Stimulated activated CD8-positive, alpha-beta memory T cell treated with anti-CD3 and anti-CD28 coated beads, Interleukin-4, amount 100 ng/mL, for 1 hour (primary cell): ENCODE data around the gene KANSL3.

Experiments used
- DNase-seq, 2 donors: peaks; one replicate each; pipeline ENCODE4 v3.0.0-alpha.2; 2020; ENCODE audit warnings: low read depth in 2 of 2, low spot score in 1 of 2

Gene KANSL3

DNA sequence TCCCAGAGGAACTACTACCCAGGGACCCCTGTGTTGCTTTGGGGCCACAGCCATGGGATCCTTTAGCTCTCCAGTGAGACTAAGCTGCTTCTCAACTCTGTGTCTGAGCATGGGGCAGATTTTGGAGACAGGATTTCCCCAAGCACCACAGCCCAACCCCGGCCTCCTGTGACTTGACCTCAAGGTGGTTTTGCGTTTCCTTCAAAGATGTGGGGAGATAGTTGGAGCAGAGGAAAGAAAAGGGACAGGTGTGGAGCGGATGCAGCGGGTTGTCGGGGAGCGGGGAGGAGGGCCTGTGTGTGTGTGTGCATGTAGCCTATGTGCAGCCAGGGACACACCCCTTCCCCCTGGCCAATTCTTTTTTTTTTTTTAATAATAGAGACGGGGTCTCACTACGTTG, 91.3 kb downstream of the KANSL3 start:
- no peak for DNase-seq

DNA sequence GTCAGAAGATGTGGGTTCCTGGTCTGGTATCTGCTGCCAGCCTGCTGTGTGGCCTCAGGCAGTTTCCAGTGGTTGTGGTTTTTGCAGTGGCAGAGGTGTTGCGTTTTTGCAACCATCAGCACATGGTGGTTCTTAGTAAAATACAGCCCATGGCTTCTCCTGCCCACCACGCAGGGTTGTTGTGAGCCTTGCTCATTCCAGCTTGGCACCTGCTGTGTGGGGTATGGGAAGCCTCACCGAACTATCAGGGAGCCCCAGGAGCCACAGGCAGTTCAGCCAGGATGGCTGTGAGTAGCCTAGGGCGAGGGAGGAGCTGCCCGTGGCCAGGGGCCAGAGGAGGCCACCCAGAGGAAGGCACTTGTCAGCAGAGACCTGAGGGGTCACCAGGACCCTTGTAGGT, 91.8 kb downstream of the KANSL3 start:
- no peak for DNase-seq
